Left lung (tissue), 10 donors: ENCODE measurements around the gene ILDR2. TPM values are rescaled to one million over a fixed set of nuclear protein-coding genes. Genes with fewer than 3 reads are reported as not detected.

ENCODE experiments used
- ATAC-seq: fragments of 200-7000 bp; cut with Tn5 transposase; one replicate; pipeline ENCODE4 v1.9.1; 2020; ENCODE audit warnings: moderate library complexity
- DNase-seq, 4 donors: peaks; one replicate each; pipeline ENCODE4 v3.0.0-alpha.2; 2013 to 2020
- H3K27ac ChIP-seq, 2 donors: fragments of 200-600 bp; sonication (generic) in 1 of 2; one replicate each; pipeline versions ENCODE4 v1.5.0 to v1.8.0; 2020 to 2021
- H3K27me3 ChIP-seq, 2 donors: fragments of 200-600 bp; sonication (generic) in 1 of 2; one replicate each; pipeline versions ENCODE4 v1.5.0 to v1.8.0; 2020 to 2021
- H3K36me3 ChIP-seq, 2 donors: fragments of 200-600 bp; sonication (generic) in 1 of 2; one replicate each; pipeline versions ENCODE4 v1.5.0 to v1.8.0; 2020 to 2021
- H3K4me1 ChIP-seq, 2 donors: fragments of 200-600 bp; one replicate each; pipeline ENCODE4 v1.8.0; 2021
- H3K4me3 ChIP-seq, 2 donors: fragments of 200-600 bp; sonication (generic) in 1 of 2; one replicate each; pipeline versions ENCODE4 v1.5.0 to v1.8.0; 2020 to 2021; ENCODE audit warnings: mild to moderate bottlenecking in 1 of 2
- H3K9me3 ChIP-seq, 2 donors: fragments of 200-600 bp; sonication (generic) in 1 of 2; one replicate each; pipeline versions ENCODE4 v1.5.0 to v1.8.0; 2020 to 2021
- intact Hi-C, 2 donors: fragments of 100-400 bp; cut with DNase I; formaldehyde crosslinking; loops; one replicate each; pipeline versions ENCODE4 v1.11.2 to v1.14.2; 2022
- polyA plus RNA-seq, 6 donors: library from polyadenylated mRNA; unstranded; fragments of 120-200 nt; gene quantifications; one replicate each; pipeline ENCODE4 v1.2.1, GENCODE V29; 2013; ENCODE audit not compliant: insufficient read length in 6 of 6
- total RNA-seq, 2 donors: library from RNA; stranded (reverse); fragmentation: NEBNext Ultra II Directional; extraction: Animal tissue kit (Norgen Biotek cat#: 25700); gene quantifications; one replicate each; pipeline ENCODE4 v1.2.1, GENCODE V29; 2021
- TF ChIP-seq, protein P1 (sequence below), 2 donors: fragments of 200-600 bp; sonication (generic) in 1 of 2; IDR thresholded peaks; one replicate each; pipeline versions ENCODE4 v1.5.0 to v1.8.0; 2021; ENCODE audit warnings: antibody characterized with exemption in 2 of 2
- donor health status: DM: no; HTN: yes; CAD: no.
- donor health status: DM: no; HTN: no; CAD: no.

ILDR2 gene
- total and polyA plus RNA-seq, 8 donors, result 0.36 to 2.1 (median 0.64) TPM

DNA sequence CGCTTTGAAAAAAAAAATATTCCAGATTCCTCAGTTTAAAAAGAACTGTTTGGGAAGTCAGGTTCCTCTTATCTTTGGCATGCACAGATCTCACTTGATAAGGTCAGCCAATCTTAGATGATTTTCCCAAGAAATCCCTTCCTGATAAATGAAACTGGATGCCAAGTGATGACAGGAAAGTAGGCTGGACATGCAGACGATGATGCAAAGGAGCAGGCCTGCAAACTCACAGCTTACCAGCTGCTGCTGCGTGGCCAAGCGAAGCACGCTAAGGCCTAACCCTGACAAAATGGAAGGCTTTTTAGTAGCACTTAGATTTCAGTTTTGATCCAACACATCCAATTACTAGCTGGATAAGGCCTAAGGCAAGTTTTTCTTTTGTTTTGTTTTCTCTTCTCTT lies 109.4 kb downstream of the ILDR2 start:
- peak in 1 of 4 donors; percentile 33 for DNase-seq
- intact Hi-C loops, result no loop called here
- Histone ChIP-seq H3K27ac (no peak overlapping the region), H3K36me3 (peaks cover 0 to 75% of the 10 kb centered on the region in 2 donors), H3K9me3 (no peaks in the 10 kb centered on the region), H3K4me3 (no peak overlapping the region), H3K4me1 (no peaks in the 10 kb centered on the region), H3K27me3 (no peaks in the 10 kb centered on the region)
- ATAC-seq, result no peak
- TF ChIP-seq, protein P1, sequence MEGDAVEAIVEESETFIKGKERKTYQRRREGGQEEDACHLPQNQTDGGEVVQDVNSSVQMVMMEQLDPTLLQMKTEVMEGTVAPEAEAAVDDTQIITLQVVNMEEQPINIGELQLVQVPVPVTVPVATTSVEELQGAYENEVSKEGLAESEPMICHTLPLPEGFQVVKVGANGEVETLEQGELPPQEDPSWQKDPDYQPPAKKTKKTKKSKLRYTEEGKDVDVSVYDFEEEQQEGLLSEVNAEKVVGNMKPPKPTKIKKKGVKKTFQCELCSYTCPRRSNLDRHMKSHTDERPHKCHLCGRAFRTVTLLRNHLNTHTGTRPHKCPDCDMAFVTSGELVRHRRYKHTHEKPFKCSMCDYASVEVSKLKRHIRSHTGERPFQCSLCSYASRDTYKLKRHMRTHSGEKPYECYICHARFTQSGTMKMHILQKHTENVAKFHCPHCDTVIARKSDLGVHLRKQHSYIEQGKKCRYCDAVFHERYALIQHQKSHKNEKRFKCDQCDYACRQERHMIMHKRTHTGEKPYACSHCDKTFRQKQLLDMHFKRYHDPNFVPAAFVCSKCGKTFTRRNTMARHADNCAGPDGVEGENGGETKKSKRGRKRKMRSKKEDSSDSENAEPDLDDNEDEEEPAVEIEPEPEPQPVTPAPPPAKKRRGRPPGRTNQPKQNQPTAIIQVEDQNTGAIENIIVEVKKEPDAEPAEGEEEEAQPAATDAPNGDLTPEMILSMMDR (IDR thresholded peaks at IDR 0.05), result no peak

DNA sequence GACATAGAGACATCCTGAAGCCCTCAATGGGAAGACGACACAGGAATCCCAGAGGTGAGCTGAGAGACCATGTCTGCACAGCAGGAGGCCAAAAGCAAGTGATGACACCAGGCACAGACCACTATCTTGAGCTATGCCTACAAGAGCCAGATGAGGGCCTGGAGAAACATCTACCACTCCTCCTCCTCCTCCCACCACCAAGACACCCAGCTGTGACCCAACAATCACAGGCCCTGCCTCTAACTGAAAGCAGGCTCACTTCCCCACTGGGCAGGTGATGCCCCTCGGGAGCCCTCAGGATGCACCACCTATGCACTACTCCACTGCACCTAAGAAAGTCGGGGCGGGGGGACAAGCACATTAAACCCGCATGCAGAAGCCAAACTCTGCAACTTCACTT lies 115.7 kb downstream of the ILDR2 start:
- Histone ChIP-seq H3K27me3 (no peaks in the 10 kb centered on the region), H3K9me3 (no peaks in the 10 kb centered on the region), H3K4me3 (no peak overlapping the region), H3K27ac (no peak overlapping the region), H3K4me1 (no peaks in the 10 kb centered on the region), H3K36me3 (peaks cover 4 to 92% of the 10 kb centered on the region in 2 donors)
- no peak for ATAC-seq
- intact Hi-C loops, result no loop called here
- TF ChIP-seq, protein P1 (IDR thresholded peaks at IDR 0.05), result no peak
- no peak for DNase-seq

DNA sequence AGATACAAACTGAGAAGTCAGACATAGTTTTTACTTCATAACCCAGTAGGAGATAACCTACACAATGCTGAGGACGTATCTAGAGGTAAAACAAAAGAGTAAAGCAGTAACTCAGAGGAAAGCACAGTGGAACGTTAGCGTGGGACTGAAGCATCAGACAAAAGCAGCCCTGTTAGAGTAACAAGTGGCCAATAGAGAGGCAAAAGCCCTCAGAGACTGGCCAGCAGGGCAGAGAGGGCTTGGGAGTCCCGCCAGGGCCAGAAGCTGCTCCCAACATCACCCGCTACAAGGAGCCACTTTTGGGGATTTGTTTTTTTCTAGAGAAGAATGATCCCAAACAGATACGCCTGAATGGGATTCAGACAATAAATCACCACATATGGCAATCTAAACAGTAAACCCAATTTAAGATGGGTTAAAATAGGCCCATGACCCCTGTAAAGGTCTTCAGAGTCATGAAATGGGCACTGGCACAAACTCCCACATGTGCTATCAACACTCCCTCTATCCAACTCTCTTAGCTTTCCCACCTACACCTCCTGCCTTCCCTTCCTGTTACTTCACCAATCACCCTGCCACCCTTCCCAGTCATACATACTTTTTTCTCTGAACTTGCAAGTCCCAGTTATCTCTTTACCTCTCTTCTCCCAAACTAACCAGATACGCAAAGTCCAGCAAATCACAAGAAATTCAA lies 116.5 kb downstream of the ILDR2 start:
- DNase-seq (no peak), ATAC-seq (no peak)
- no peaks in the 10 kb centered on the region for H3K4me1 ChIP-seq
- H3K9me3 ChIP-seq, result no peaks in the 10 kb centered on the region
- no peak overlapping the region for H3K4me3 ChIP-seq
- no peak overlapping the region for H3K27ac ChIP-seq
- H3K27me3 ChIP-seq, result no peaks in the 10 kb centered on the region
- H3K36me3 ChIP-seq, result peaks cover 4 to 92% of the 10 kb centered on the region in 2 donors
- intact Hi-C loops, result no loop called here
- TF ChIP-seq, protein P1 (IDR thresholded peaks at IDR 0.05), result no peak

Other genes with a start within 250 kb of the ILDR2 start
- gene POGK, start 136.1 kb downstream of the ILDR2 start, total RNA-seq, result 10 to 100 TPM; 48.9 to 49.6 TPM
- 10 to 100 TPM; 52.0 to 60.1 (median 54.9) TPM for gene POGK, start 136.1 kb downstream of the ILDR2 start, polyA plus RNA-seq
- gene TADA1, start 99.3 kb downstream of the ILDR2 start, total RNA-seq, result 1 to 10 TPM; 7.5 to 9.4 TPM
- gene TADA1, start 99.3 kb downstream of the ILDR2 start, polyA plus RNA-seq, result 10 to 100 TPM; 21.8 to 24.8 (median 23.6) TPM
- gene MAEL, start 13.7 kb upstream of the ILDR2 start, total RNA-seq, result not detected
- gene MAEL, start 13.7 kb upstream of the ILDR2 start, polyA plus RNA-seq, result under 1 TPM in 5 of 6 donors, not detected in 1; 0.11 to 0.47 (median 0.25) TPM
- under 1 TPM; 0.50 to 0.55 TPM for gene GPA33, start 114.8 kb upstream of the ILDR2 start, total RNA-seq
- gene GPA33, start 114.8 kb upstream of the ILDR2 start, polyA plus RNA-seq, result under 1 TPM in 4 of 6 donors, not detected in 2; 0.11 to 0.31 (median 0.18) TPM
- under 1 TPM in 1 of 2 donors, not detected in 1; 0.12 TPM for gene STYXL2, start 118.5 kb upstream of the ILDR2 start, total RNA-seq
- 1 to 10 TPM in 2 of 6 donors, under 1 TPM in 4; 0.60 to 1.3 (median 0.71) TPM for gene STYXL2, start 118.5 kb upstream of the ILDR2 start, polyA plus RNA-seq
- gene POU2F1, start 245.3 kb upstream of the ILDR2 start, total RNA-seq, result 10 to 100 TPM; 15.2 to 16.2 TPM
- 10 to 100 TPM; 12.3 to 16.3 (median 14.4) TPM for gene POU2F1, start 245.3 kb upstream of the ILDR2 start, polyA plus RNA-seq